CD4-positive, alpha-beta T cell treated with Interleukin-12 subunit alpha and Interleukin-12 subunit beta, for 1 hour (primary cell): ENCODE data around the gene RBMS2.

Experiments used
- DNase-seq: peaks from one replicate; pipeline ENCODE4 v3.0.0-alpha.2; 2020

Gene RBMS2

DNA sequence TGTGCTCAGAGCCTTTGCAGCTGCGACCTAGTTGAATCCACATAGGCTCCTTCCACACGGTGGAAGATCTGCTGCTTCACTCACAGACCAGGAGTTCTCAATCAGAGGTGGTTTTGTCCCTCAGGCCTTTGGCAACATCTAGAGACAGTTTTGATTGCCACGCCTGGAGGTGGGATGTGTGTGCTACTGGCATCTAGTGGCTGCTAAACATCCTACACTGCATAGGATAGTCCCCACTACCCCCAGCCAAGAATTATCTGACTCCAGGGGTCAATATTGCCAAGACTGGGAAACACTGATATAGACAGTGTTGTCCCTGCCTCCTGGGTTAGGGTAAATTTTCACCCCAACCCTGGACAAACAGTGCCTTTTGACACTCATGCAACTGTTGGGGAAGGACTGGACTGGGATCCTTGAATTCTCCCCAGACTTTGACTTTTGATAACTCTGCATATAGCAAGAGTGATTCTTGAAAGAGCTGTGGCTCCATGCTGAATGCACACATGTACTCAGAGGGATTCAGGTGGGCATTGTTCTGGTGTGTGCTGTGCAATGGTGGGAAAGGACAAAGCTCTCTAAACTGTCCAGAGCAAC, 68.7 kb downstream of the RBMS2 start:
- peak; percentile 9 for DNase-seq

DNA sequence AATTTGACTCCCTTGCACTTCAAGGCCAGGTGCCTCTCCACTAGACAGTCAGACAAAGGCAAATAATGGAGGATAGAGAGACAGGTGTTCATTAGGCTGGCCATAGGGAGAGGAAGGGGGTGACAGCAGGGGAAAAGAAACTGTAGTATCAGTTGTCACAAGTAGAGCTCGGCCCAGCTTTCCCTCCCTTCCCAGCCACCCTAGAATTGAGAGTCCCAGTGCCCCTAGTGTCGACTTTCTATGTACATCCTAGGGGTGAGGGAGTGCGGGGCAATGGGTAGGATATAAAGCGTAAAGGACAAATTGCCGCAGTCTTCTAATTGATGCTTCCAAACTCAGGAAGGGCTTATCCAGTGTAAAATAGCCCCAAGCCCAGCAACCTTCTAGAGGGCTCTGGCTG, 69.5 kb downstream of the RBMS2 start:
- no peak for DNase-seq

DNA sequence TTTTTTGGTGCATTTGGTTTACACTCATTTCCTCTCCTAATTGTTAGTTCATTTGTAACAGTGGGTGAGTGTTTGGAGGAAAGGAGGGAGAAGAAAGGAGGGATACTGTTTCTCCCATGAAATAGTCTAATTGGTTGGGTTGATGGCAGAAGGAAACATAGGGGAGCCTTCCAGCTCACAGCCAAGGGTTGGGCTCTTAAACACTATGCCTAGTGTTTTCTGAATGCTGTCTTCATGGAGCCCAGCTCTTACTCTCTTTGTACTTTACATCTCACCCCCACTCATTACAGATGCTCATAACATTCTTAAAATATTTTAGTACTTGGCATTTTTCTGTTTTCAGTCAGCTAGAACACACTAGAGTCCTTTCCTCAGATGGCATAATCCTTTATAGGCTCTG, 70.3 kb downstream of the RBMS2 start:
- no peak for DNase-seq

DNA sequence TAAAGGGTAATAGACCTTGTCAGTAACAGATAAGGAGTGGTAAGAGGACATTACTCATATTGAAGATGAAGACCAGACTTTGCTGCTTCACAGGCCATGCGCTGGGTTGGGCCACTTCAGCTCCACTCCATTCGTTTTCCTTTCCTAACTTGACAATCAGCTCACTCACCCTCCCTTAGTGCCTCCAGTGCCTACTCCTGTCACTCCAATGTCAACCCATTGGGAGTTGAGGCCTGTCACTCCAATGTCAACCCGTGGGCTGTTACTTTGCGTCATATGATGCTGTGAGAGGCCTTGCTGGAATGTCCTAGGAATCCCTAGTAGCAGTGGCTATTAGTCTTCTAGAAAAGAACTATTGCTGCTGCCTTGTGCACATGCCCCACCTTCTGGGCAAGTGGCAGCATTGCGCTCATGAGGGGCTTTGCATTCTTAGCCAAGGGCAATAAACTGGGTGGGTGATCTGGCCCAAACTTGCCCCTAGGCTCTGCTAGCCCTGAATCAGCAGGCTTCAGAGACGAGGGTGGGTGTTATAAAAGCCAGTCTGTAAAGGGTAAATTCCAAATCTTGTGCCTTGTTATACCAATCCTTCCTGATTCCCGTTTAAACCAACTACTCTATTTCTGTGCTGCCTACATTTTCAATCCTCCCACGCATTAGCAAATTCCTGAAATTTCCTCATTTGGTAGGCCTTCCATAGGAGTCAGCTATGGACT, 72.4 kb downstream of the RBMS2 start:
- DNase-seq: peak; percentile 67

DNA sequence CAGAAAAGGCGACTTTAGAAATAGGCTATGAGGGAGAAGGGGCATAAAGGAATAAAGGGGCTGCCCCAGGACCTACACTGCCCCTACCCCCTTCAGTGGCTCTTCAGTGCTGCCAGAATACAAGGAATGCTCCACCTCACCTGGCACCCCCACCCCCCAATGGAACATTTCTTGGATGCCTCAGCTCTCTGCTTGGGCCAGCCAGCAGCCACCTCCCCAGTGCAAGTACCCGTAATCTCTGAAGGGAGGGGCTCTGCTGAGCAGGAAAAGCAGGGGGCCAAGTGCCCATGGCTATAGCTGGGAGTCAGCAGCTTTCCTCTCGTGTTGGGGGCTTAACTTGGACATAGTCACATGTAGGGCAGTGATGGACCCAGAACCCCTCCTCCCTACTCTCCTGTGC, 75.2 kb downstream of the RBMS2 start:
- DNase-seq: no peak

DNA sequence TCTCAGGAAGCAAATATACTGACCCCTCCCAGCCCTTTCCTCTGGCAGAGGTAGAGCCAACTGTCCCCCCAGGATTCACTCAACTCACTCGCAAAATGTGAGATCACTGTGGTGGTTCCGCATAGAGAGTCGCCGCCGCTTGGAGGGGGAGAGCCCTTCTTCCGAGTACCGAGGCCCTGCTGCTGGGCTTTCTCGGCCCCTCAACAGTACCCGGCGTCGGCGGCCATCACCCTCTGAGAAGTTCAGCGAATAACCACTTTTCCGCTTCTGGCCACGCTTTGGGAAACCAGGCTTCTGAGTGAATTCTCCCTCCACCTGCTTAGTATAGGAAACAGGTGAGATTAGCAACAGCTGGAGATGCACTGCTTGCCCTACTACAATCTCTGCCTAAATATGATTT, 77.4 kb downstream of the RBMS2 start:
- no peak for DNase-seq

DNA sequence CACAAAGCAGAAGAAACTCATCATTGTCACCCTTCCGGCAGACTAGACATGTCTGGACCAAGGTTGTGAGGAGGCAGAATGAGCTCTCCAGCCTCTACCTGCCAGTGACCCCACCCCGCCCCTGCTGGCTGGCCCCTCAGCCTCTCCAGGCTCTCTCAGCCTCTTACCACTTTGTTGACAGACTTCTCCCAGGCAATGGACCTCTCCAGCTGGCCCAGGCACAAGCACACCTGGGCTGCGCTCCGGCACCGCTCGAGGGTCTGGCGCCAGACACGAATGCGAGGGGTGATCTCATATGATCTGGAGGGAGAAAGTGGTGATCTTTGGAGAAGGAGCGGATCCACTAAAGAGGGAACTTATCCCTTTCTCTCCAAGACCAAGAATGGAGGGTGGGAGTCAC, 78.2 kb downstream of the RBMS2 start:
- no peak for DNase-seq

DNA sequence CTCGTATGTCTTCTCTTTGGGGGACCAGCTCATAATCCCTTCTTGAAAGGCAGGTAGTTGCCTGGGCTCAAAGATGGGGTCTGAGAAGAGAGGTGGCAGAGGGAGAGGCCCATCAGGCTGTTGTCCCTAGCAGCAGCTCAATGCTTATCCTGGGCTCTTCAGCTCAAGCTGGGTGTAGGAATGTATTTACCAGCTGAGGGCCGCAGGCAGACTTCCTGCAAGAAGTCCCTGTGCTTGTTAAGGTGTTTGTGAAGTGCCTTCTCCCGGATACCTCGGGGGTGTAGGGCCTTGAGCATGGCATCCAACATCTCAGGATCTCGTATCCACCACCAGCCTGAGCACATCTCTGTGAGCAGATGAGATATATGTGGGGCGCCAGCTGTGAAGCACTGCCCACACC, 79.1 kb downstream of the RBMS2 start:
- DNase-seq: no peak

DNA sequence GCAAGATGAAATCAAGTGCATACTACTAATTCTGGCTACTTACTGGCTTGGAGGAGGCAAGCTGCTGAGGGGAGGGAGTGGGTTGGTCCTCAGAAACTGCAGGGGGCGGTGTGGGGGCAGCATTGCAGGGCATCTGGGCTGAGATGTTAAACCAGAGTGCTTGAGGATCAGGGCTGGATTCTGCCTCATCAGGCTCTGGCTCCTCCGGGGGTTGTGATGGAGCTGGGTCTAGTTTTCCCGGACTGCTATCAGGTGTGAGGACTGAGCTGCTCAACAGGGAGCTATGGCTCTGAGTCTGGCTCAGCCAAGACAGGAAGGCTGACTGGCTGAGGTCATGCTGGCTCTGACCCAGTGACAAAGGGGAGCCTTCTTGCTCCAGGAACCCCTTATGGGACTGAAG, 79.9 kb downstream of the RBMS2 start:
- peak; percentile 43 for DNase-seq

DNA sequence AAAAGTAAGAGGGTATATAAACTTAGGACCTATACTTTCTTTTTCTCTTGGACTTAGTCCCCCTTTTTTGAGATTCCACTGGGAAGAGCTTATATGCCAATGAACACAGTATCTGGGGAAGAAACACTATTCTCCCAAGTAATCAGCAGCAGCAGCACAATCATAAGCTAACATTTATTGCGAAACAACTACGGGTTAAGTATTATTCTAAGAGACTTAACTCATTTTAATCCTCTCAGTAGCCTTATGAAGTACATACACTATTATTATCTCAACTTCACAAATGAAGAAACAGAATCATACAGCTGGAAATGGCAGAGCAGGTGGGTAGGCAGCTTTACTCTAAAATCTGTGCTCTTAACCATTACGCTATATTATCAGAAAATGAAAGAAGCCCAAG, 80.6 kb downstream of the RBMS2 start:
- DNase-seq: no peak

DNA sequence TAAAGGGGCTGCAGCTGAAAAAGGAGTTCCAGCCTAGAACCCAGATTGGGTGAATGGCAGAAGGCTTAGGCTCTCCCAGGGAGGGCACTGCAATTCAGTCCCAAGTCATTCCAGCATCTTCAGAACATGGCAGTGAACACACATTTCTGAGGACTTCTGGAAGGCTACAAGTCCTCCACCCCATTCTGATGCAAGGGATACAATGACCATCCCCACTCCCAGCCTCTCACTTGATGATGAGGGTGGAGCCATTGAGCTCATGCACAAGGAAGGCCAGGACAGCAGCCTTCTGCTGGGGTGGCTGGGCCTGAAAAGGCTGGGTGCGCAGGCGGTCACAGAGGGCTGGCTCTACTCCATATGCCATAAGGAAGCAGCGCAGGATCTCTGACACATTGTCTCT, 82.7 kb downstream of the RBMS2 start:
- DNase-seq: no peak

DNA sequence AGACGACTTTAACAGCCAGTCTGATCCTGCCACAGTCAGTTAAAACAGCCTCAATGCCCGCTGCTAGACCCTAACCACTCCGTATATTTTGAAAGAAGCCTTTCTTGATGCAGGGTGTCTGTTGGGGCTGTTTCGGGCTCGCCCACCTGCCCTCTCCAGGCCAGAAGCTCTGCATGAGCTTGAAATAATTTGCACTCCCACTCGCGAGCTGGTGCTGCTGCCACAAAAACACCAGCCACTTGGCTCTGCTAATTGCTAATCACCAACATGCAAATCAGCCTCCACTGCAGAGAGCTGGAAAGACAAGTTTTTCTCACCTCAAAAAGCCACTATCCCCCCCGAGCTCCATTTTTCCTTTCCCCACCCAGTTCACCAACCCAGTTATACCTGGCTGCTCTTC, 93.0 kb downstream of the RBMS2 start:
- DNase-seq: no peak

DNA sequence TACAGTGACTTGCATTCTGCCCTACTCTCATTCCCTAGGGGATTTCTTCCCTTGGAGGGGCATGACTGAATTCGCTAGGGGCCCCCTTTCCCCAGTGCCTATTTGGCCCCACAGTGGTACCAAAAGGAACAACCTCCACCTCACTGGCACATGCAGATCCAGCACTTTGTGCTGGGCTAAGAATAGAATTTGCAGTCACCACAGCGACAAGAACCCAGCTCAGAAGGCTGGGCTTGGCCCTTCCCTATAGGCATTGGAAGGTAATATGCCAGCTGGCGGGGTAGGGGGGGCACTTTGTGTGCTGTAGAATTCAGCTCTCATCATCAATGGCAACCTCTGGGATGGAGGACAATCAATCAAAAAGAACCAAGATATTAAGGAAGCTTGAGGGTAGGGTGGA, 94.6 kb downstream of the RBMS2 start:
- no peak for DNase-seq

DNA sequence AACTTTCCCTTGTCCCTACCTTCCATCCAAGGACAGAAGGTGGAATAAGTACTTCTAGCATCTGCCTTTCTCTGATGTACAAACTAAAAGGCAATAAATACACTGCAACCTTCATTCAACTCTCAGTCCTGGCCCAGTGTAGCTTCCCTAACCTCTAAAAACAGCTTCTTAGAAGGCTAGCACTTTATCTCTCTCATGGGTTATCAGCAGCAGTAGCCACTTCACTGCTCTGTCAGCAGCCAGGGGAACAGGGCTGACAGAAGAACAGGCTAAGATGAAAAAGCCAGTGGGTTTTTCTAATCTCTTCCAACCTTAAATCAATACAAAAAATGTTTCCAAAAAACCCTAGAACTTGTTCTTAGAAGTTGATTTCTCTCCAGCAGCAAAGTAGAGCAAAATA, 95.3 kb downstream of the RBMS2 start:
- DNase-seq: no peak

DNA sequence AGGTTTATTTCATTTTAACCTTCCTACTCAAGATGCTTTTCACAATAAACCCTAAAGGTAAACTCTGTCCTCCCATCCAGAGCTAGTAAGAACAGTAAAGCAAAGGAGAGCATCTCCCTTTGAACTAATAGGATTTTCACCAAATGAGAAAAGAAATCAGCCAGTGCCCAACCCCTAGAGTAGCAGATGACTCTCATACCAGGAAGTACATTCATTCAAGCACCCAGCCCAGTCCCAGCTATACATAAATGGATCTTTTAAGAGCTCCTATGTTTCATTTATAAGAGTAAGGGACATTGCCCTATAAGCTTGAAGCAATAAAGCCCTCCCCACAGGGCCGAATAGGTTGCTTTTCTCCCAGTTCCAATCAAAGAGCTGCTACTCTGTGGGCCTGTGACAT, 100.9 kb downstream of the RBMS2 start:
- no peak for DNase-seq

DNA sequence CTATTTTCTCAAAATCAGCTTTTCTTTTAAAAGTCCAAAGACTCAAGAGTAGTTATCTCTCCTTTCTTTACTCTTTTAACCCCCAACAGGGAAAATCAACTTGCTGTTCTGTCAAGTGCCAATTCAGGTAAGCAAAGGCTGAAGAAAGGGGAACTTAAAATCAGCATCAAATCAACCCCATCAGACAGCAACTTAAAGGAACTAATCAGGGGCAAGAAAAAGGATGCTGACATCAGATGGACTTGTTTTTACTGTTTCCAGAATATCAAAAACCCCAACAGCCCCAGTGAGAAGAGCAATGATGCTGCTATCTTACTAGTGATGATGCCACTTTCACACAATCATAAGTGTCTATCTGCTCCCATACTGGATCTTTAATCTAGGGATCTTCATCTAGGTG, 105.1 kb downstream of the RBMS2 start:
- DNase-seq: no peak

DNA sequence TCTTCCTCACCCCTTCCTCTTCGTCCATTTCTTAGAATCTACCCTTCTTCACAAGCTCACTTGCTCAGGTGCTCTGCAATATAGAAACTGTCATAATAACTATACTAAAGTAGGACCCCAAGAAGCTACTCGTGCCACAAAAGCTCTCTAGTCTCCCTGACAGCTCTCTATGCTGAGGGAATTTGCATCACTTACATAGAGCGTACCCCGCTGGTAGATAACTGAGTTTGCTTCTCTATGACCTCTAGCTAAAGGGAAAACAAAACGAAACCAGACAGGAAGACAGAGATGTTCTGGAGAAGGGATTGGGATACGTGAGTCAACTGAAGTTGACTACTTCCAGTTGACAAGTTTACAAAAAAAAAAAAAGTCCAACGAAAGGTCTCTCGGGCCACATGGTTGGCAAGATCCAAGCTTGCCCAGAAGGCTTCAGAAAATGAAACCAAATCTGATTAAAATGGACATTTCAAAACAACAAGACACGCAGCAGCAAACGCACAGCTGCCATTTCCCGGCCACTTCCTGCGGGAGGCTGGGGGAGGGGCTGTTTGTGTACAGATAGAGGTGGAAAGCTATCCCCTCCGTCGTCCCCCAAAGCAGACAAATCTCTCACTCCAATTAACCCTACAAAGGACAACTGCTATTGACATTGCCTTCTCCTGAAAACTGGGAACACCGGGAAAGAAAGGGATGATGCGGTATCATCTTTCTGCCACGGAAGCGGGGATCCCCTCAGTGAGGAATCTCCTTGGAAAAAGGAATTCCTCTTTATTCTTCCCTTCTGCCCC, 107.2 kb downstream of the RBMS2 start:
- peak; percentile 74 for DNase-seq

DNA sequence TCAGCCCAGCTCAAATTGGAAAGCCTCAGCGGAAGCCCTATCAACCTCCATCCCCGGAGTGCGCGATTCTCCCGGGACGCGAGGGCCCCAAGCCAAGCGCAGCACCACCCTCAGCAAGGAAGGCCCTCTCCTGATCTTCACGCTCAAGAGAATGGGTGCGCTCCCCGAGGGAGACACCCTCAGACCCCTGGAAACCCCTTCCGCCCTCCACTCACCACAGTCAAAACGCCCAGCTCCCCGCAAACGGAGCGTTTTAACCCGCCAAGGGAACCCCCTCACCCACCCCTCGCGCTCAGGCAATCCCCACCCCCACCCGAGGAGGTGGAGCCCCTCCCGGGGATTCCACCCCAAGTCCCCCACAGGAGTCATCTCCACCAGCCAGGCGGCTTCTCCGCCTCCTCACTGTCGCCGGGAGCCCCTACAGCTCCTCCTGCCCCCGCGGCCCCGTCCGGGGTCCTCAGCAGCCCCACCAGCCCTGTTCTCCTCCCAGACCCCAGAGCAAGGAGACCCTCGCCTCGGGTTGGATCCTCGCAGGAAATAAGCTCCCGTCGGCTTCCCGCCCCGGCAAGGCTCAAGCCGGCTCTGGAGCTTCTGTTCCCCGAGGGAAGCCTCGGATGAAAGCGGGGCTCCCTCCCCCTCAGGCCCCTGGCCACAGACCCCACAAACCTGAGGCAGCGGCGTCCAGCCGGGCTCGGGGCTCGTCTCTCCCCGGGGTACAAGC, 108.0 kb downstream of the RBMS2 start:
- DNase-seq: peak; percentile 64

DNA sequence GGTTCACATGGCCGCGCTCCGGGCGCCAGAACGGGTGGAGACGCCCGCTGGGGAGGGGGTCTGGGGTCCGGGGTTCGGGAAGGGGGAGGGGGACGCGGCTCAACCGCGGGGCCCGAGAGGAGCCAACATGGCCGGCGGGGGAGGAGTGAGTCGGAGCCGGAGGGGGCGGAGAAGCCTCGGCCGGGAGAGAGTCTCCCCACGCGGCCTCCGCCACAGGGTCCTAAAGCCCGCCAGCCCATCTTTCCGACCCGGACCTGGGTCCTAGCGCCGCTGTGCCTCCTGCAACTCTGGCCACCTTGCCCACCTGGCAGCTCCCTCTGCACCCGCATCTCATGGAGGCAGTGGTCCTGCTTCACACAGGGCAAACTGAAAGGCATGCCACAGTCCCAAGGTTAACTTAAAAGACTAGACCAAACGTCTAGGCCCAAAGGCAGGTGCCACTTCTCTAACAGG, 108.6 kb downstream of the RBMS2 start, which contains the start of gene BAZ2A:
Gene BAZ2A, minus strand, starts transcription at position 147 of the 453 bp plus-strand sequence. CDS start 12,796 bp downstream, outside the sequence.
- DNase-seq: peak; percentile 87

DNA sequence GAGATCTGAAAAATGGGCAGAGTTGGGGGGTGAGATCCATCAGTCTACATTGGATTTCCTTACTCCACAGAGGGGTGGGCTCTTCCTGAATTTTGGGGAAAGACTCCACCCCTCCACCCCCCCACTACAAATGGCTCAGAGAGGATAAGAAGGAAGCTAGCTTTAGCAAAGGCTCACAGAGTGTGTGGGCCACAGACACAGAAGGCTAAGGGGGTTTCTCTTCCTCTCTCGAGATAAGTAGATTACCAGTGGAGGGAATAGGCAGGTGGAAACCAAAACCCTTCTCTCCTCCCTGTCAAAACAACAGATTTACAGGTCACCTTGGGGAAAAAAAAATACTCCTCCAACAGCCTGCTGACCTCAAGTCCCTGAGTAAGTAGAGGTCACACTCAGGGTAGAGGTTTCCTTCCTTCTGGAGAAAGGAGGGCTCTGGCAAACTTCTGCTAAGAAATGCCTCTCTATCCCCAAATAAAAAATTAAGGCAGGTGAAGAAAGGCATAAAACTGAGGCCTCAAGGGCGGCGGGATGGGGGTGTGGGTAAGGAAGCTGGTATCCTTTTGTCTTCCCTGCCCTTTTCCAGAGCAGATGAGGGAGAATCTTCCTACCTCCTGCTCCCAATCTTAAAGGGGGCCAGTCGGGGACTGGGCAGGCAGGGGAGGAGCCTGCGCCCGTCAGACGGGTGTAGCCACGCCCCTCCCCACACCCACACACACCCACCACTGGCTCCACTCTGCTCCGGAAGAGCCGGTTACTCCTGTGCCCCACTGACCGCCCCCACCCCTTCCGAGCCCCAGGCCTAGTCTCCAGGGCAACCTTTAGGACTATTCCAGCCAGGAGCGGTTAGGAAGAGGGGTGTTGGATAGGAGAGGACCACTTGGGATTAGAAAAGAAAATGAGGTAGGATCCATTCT, 110.4 kb downstream of the RBMS2 start:
- DNase-seq: peak; percentile 63

DNA sequence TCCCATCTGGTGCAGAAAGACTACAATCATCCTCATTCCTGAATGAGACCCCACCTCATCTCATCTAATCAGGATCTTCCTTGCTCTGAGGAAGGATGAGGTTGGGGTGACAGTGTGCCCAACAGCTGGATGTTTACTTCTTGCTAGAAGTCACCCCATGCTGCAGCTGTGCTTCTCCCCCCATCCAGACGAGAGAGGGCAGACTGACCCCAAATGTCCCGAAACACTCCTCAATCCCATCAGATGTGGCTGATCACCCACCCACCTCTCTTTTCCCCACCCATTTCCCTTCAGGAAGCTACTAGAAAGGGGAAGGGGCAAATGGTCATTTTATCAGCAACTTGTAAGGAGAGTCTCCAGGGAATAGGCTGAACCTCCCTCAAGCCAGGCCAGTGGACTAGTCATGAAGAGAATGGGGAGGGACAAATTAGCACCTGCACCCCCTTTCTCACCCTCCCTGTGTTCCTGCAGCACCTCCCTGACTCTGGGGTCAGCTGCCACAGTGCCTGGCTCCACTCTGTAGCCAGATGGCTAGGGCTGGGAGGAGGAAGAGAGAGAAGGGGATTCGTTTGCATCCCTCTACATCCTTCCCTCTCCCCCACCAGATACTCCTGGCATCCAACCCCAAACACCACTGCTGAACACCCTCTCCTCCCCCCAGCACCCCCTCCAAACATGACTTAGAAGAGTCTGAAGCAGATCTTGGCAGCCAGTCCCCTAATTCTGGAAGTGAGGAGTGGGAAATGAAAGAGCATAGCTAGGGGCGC, 111.3 kb downstream of the RBMS2 start:
- DNase-seq: no peak
